ENCODE results near the gene MAP2K7.

MAP2K7 gene

DNA sequence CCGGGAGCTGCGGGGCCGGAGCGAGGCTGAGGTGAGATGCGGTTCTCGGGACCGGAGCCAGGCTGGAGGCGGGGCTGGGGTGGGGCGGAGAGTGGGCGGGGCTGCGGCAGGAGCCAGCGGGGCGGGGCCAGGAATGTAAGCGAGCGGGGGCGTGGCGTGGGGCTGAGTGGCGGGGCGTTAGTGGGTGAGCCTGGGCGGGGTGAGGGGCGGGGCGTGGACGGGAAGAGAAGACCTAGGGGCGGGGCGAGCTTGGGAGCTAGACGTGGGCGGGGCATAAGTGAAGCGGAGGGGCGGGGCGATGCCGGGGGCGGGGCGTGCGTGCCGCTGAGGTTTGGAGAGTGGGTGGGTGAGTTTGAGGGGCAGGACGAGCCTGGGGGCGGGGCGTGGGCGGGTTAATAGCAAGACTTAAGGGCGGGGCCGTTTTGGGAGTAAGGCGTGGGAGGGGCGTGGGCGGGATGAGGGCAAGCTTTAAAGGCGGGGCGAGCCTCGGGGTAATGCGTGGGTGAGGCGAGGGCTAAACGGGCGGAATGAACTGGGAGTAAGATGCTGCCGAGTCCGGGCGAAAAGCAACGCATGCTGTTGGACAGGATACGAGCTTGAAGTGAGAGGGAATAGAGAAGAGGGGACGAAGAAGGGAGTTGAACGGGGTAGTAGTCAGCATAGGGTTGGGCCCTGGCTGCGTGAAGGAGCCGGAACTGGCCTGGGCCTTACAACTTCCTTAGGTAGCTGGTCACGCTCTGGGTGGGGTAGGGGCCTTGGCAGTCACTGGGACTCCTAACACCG lies 17.0 kb downstream of the MAP2K7 start:
- H3K27me3 ChIP-seq (ENCODE audit: low read depth): peaks cover 20% of the 10 kb centered on the region
- H3K9me3 ChIP-seq: no peaks in the 10 kb centered on the region
- peak overlapping the region; percentile 60 for H3K4me3 ChIP-seq
- in situ Hi-C loops (cut with MboI; ENCODE audit: low sequenced_read_pairs): loop anchor here (5.0 kb wide), 1 partner anchor 53 kb away; no protein-coding TSS in a partner anchor
- peaks cover 3% of the 10 kb centered on the region for H3K36me3 ChIP-seq (replicated peaks)
- peaks cover 22% of the 10 kb centered on the region for H3K4me1 ChIP-seq
- peak; percentile 94 to 100 for DNase-seq (ENCODE audit: low spot score in 2 of 2)

DNA sequence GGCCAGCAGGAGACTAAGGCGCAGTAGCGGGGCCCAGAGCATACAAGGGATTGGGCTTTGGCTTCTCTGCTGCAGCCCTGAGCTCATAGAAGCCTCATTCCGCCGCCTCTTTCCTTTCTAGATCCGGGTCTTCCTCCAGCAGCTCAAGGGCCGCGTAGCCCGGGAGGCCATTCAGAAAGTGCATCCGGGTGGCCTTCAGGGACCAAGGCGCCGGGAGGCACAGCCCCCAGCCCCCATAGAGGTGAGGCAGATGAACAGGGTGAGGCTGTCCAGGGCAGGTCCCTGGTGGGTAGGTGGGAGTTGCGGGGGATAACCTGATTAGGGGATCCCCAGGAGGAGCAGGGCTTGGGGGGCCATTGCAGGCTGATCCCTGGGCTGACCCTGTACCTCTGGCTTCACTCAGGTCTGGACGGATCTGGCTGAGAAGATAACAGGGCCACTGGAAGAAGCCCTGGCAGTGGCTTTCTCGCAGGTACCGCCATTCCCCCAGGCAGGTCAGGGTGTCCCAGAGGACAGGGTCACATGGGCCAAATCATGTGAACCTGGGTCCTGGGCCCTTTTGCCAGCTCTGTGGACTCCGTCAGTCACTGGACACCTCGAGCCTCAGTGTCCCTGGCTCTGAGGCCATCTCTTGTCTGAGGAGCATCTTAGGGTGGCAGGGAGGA lies 17.8 kb downstream of the MAP2K7 start:
- H3K4me3 ChIP-seq: peak overlapping the region; percentile 26
- DNase-seq (ENCODE audit: low spot score in 2 of 2): no peak

DNA sequence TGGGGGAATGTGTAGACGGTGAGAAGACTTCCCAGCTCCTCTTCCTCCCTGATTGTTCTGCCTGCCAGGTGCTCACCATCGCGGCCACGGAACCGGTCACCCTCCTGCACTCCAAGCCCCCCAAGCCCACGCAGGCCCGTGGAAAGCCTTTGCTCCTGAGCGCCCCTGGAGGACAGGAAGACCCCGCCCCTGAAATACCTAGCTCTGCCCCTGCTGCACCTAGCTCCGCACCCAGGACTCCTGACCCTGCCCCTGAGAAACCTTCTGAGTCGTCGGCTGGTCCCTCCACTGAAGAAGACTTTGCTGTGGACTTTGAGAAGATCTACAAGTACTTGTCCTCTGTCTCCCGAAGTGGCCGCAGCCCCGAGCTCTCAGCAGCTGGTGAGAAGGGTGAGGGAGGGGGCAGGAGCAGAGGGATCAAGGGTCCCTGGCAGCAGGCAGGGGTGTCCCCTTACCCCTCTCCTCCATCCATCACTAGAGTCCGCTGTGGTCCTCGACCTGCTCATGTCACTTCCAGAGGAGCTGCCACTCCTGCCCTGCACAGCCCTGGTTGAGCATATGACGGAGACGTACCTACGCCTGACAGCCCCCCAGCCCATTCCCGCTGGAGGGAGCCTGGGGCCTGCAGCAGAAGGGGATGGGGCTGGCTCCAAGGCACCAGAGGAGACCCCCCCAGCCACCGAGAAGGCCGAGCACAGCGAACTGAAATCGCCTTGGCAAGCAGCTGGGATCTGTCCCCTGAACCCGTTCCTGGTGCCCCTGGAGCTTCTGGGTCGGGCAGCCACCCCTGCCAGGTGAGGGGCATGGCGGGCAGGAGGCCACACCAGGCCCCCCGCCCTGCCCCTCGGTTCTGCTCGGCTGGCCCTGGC lies 18.5 kb downstream of the MAP2K7 start:
- H3K36me3 ChIP-seq (replicated peaks): peaks cover 9% of the 10 kb centered on the region
- H3K9me3 ChIP-seq: no peaks in the 10 kb centered on the region
- no peak for DNase-seq (ENCODE audit: low spot score in 2 of 2)
- peaks cover 7% of the 10 kb centered on the region for H3K27me3 ChIP-seq (ENCODE audit: low read depth)
- H3K4me1 ChIP-seq: peaks cover 28% of the 10 kb centered on the region
- in situ Hi-C loops (cut with MboI; ENCODE audit: low sequenced_read_pairs): loop anchor here (5.0 kb wide), 1 partner anchor 55 kb away; no protein-coding TSS in a partner anchor
- no peak overlapping the region for H3K4me3 ChIP-seq

More for the DNA sequence above, 17.8 kb downstream of the MAP2K7 start:
- in situ Hi-C loops (cut with MboI; ENCODE audit: low sequenced_read_pairs): loop anchor here (5.0 kb wide), 1 partner anchor 54 kb away; no protein-coding TSS in a partner anchor
- no peaks in the 10 kb centered on the region for H3K9me3 ChIP-seq
- peaks cover 25% of the 10 kb centered on the region for H3K4me1 ChIP-seq
- peaks cover 13% of the 10 kb centered on the region for H3K27me3 ChIP-seq (ENCODE audit: low read depth)
- peaks cover 4% of the 10 kb centered on the region for H3K36me3 ChIP-seq (replicated peaks)

DNA sequence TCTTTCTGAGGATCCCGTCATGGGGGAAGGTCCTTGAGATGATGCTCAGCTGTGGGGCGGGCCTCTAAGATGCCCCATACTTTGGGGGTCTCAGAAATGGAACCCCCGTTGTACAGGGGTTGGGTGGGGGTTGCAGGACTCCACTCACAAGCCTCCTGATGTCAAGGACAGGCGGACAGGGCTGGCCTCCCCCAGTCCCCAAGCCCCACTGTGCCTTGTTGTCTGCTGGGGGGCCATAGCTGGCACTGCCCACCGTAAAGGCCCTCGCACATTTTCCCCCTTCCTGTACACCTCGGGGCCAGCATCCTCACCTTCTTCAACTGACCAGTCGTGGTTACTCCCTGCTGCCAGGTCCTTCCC lies 19.1 kb downstream of the MAP2K7 start:
- in situ Hi-C loops (cut with MboI; ENCODE audit: low sequenced_read_pairs): loop anchor here (5.0 kb wide), 1 partner anchor 56 kb away; no protein-coding TSS in a partner anchor
- H3K4me1 ChIP-seq: peaks cover 23% of the 10 kb centered on the region
- no peak for DNase-seq (ENCODE audit: low spot score in 2 of 2)

DNA sequence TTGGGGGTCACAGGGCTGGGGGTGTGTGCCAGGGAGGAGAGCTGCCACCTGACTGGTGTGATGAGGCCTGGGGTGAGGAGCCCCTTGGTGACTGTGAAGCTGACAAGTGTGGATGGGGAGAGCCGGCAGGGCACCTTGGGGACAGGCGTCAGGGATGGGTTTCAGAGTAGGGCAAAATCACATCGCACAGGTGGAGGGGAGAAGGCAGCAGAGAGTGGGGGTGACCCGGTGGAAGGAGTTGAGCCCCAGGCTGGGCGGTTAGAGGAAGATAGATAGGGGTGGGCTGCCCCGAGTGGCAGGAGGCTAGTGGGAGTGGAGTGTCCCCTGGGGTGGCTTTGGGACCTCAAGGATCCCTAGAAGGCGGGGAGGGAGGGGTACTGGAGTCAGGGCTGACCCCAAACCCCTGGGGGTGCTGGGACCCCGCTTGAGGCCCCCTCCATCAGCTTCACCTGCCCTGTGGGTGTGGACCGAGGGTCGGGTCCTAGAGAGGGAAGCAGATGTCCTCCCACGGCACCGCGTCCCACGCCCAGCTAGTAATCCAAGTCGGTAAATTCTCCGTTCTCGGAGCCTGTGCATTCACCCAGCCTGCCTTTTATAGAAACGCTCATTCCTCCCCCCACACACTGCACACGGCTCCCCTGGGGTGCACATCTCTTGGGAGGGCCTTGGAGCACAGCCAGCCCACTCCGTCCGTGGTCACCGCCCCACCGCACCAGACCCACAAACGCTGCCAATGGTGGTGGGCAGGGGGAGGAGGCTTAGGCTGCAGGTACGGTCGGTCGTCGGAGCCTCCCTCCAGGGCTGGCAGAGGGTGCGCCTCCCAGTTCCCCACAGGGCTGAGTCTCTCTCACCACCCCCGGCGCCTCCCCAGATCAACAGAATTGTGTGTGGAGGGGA lies 19.9 kb downstream of the MAP2K7 start:
- no peak for DNase-seq (ENCODE audit: low spot score in 2 of 2)
- peaks cover 9% of the 10 kb centered on the region for H3K36me3 ChIP-seq (replicated peaks)
- H3K27me3 ChIP-seq (ENCODE audit: low read depth): no peaks in the 10 kb centered on the region
- in situ Hi-C loops (cut with MboI; ENCODE audit: low sequenced_read_pairs): loop anchor here (5.0 kb wide), 1 partner anchor 56 kb away; no protein-coding TSS in a partner anchor
- no peak overlapping the region for H3K4me3 ChIP-seq
- H3K4me1 ChIP-seq: peaks cover 16% of the 10 kb centered on the region
- H3K9me3 ChIP-seq: no peaks in the 10 kb centered on the region

More for the DNA sequence above, 19.1 kb downstream of the MAP2K7 start:
- peaks cover 1% of the 10 kb centered on the region for H3K27me3 ChIP-seq (ENCODE audit: low read depth)
- no peak overlapping the region for H3K4me3 ChIP-seq
- no peaks in the 10 kb centered on the region for H3K9me3 ChIP-seq
- peaks cover 9% of the 10 kb centered on the region for H3K36me3 ChIP-seq (replicated peaks)

DNA sequence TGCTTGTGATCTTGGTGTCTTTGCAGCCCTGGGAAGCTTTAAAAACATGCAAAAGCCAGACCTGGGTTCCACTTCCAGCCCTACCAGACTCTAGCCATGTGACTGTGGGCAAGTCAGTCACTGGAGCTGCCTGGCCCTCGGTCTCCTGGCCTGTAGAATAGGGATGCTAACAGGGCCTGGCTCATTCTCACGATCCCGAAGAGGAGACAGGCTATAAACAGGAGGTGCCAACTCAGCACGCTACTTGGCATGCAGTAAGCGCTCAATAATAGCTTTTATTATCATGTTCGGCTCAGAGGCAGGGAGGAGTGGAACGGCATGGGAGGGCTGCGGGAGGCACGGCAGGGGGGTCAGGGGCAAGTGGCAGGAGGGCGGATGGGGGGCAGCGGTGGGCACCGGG lies 20.6 kb downstream of the MAP2K7 start:
- DNase-seq (ENCODE audit: low spot score in 2 of 2): no peak
- Histone ChIP-seq H3K4me3 (no peak overlapping the region), H3K4me1 (peaks cover 15% of the 10 kb centered on the region), H3K9me3 (no peaks in the 10 kb centered on the region), H3K27me3 (ENCODE audit: low read depth) (no peaks in the 10 kb centered on the region), H3K36me3 (replicated peaks) (peaks cover 9% of the 10 kb centered on the region)
- in situ Hi-C loops (cut with MboI; ENCODE audit: low sequenced_read_pairs): loop anchor here (5.0 kb wide), 1 partner anchor 57 kb away; no protein-coding TSS in a partner anchor

DNA sequence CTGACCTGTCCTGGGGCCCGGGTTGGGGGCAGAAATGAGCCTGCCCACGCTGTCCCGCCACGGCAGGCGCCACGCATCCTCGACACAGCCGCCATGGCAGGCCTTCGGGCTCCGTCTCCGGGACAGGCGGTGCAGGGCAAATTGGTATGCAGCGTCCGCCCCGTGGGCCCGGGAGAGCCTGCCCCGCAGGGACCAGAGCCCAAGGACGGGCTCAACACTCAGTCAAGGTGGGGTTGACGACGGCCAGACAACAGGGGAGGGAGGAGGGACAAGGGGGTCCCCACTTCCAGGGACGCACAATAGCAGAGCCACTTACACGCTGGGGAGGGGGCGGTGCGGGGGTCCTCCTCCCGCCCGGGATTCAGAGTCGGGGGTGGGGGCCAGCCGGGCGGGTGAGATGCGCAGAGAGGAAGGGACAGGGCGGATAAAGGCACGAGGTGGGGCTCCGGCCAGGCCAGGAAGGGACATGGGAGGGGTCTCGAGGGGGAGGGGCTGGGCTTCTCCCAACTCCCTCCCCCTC lies 21.0 kb downstream of the MAP2K7 start:
- Histone ChIP-seq H3K27me3 (ENCODE audit: low read depth) (no peaks in the 10 kb centered on the region), H3K4me1 (peaks cover 11% of the 10 kb centered on the region), H3K9me3 (no peaks in the 10 kb centered on the region), H3K4me3 (peak overlapping the region; percentile 20; the same call in 1 of the 2 replicates), H3K36me3 (replicated peaks) (peaks cover 9% of the 10 kb centered on the region)
- in situ Hi-C loops (cut with MboI; ENCODE audit: low sequenced_read_pairs): loop anchor here (5.0 kb wide), 1 partner anchor 57 kb away; no protein-coding TSS in a partner anchor
- no peak for DNase-seq (ENCODE audit: low spot score in 2 of 2)

DNA sequence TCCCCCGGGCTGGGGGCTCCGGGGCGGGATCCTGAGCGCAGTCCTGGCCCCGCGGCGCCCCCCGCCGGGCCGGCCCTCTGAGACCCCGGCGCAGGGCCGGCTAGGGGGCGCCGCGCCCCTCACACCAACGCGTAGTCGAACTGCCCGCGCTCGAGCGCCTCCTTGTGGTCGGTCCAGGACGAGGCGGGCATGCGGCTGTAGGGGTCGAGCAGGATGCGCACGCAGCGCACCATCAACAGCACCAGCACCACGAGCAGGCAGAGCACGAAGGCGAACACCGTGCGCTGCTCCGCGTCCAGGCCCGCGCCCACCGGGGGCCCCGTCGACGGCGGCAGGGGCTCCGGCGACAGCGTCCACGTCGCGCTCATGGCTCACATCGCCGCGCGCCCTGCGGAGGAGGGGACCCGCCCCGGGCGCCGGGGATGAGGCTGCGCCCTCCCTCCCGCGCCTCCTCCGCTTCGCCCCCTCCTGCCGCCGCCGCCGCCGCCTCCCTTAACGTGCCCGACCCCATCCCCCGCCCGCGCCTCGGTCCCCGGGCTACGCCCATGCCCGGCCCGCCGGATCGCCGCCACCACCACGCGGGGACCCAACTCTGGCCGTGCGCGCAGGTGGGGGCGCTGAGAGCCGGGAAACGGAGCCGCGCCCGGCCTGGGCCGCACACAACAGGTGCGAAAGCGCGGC lies 21.6 kb downstream of the MAP2K7 start:
- H3K4me1 ChIP-seq: peaks cover 9% of the 10 kb centered on the region
- in situ Hi-C loops (cut with MboI; ENCODE audit: low sequenced_read_pairs): no loop called here
- H3K27me3 ChIP-seq (ENCODE audit: low read depth): no peaks in the 10 kb centered on the region
- no peaks in the 10 kb centered on the region for H3K9me3 ChIP-seq
- H3K4me3 ChIP-seq: peak overlapping the region; percentile 20; the same call in 1 of the 2 replicates
- peaks cover 9% of the 10 kb centered on the region for H3K36me3 ChIP-seq (replicated peaks)
- peak; percentile 75 to 93 for DNase-seq (ENCODE audit: low spot score in 2 of 2)

DNA sequence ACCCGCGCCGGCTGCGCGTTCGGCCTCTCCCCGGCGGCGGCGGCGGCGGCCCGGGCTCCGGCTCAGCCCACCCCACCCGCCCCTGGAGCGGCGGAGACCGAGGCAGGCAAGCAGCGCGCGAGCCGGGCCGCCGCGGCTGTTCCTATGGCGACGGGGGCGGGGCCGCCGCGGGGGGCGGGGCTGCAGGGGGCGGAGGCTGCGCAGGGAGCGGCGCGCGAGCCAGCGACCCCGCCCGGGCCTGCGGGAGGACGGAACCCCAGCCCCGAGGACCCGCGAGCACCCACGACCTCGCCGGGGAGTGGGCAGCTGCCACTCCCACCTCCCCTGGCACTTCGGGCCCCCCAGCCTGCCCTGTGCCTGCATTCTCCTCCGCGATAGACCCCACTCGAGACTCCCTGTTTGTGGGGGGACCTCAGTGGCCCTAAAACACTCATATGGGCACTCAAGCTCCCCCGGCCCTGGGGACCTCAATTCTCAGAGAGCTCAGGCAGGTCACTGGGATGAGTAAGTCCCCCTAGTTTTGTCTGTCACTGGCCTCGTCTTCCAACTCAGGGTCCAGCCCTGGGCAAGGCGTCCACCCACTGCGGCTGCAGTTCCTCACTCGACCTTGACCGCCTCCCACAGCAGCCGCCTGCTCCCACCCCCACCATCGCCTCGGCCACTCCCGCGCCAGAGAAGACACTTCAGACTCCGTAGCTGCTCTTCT lies 22.5 kb downstream of the MAP2K7 start, which contains the start of gene CTXN1:
CTXN1 (minus strand) TSS at position 115 of the 706 bp plus-strand sequence. CDS start 597 bp downstream, outside the sequence.
- Histone ChIP-seq H3K36me3 (replicated peaks) (peaks cover 15% of the 10 kb centered on the region), H3K9me3 (no peaks in the 10 kb centered on the region), H3K27me3 (ENCODE audit: low read depth) (no peaks in the 10 kb centered on the region), H3K4me3 (peak within 1 kb of the TSS; percentile 28), H3K4me1 (peaks cover 9% of the 10 kb centered on the region)
- in situ Hi-C loops (cut with MboI; ENCODE audit: low sequenced_read_pairs): no loop called here
- peak; percentile 61 to 89 for DNase-seq (ENCODE audit: low spot score in 2 of 2)

DNA sequence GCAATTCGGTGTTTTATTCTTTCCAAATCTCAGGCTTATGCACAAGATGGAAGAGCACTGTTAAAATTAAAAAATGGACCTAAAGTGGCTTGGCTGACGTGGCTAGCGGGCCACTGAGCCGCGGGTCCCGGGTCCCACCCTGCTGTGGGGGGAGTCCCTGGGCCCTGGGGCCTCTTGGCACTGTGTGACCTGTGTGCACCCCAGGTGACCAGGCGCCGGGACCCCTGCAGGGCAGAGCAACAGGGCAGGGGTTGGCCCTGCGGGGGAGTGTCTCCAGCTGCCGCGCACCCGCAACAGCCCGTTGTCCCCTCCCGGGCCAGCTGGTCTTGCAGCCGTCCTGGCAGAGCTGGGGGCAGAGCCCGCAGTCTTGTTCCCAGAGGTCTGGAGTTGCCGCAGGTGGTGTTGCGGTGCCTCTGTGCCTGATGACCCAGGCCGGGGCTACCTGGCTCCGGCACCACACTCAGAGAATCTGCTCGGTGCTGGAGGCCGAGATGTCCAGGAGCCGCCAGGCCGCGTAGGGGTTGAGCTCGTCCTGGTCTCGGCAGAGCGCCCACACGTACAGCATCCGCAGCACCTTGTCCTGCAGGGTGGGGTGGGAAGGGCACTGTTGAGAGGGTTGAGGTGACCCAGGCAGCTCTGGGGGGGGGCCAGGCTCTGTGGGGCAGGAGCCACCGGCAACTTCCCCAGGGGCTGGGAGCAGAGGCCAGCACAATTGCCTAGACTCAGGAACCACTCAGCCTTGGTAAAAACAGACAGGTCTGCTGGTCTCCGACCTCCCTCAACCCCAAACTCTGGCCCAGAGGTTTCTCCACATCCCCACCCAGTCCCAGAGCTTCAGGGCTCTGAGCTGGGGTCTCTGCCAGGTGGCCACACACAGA lies 23.3 kb downstream of the MAP2K7 start:
- no peaks in the 10 kb centered on the region for H3K9me3 ChIP-seq
- peak in 1 of 2 experiments; percentile 34 for DNase-seq (ENCODE audit: low spot score in 2 of 2)
- H3K4me1 ChIP-seq: peaks cover 9% of the 10 kb centered on the region
- in situ Hi-C loops (cut with MboI; ENCODE audit: low sequenced_read_pairs): no loop called here
- no peak overlapping the region for H3K4me3 ChIP-seq
- H3K27me3 ChIP-seq (ENCODE audit: low read depth): no peaks in the 10 kb centered on the region
- peaks cover 23% of the 10 kb centered on the region for H3K36me3 ChIP-seq (replicated peaks)

Data from HAP-1 (cell line).